ENCODE data around the gene VPS13C.

DNA sequence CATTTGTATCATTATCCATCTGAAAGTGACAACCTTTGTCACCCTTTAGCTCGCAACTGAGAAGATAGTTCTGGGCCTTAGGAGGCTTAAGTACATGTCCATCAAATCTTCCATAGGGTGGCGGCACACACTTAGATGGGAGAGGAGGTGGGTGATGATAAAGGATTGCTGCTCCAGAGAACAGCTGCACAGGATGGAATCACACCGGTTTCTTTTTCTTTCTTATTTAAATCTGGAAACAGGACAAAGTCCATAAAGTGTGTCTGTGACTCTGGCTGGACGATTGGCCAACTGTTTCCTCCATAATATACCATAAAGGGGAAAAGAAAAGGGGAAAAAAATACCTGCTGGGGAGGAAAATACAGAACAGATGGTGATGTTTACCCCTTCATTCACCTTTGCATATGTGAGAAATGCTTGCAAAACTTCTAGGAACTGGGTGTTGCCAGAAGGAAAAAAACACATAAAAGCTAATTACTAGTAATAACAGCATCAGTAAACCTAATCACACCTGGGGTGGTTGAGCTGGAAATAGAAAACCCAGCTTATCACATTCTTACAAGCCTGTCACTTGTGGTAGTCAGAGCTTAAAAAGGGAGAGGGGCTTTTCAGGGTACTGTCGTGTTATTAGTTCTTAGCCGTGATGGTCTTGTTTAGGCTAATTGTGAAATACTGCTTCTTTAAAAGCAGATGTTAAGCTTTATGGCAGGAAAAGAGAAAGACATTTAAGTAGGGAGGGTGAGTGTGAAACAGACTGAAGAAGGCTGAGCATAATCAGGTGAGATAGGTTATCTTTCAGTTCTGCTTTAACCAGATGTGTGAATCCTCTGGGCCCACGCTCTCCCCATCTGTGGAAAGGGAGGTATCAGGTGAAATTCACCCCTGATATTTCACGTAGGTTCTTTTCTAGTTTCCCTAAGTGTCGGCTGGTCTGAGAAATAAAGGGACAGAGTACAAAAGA lies 23.2 kb upstream of the VPS13C start:
- TF ChIP-seq EZH2phosphoT487 (IDR thresholded peaks at IDR 0.05; ENCODE audit: low read depth, severe bottlenecking, unreplicated experiment) (no peak), EZH2 (IDR thresholded peaks at IDR 0.05; ENCODE audit: borderline replicate concordance) (no peak), CTCF (IDR thresholded peaks at IDR 0.05; ENCODE audit: poor library complexity) (no peak)

All from hepatocyte (in vitro differentiated cells).